HEK293 (cell line): Measurements from ENCODE around the gene CDK8.

Experiments used
- ELK4 ChIP-seq: IDR thresholded peaks from 2 replicates; pipeline ENCODE4 v1.6.1; 2011; ENCODE audit warnings: mild to moderate bottlenecking, low read depth, low read length, borderline replicate concordance
- FEZF1 ChIP-seq: fragments of 450-650 bp; formaldehyde crosslinking; IDR thresholded peaks from 2 replicates; pipeline ENCODE4 v1.5.1; 2016; ENCODE audit warnings: missing biosample characterization, missing genetic modification characterization
- GFI1B ChIP-seq: fragments of 450-650 bp; formaldehyde crosslinking; IDR thresholded peaks from 2 replicates; pipeline ENCODE4 v1.5.1; 2016; ENCODE audit warnings: missing biosample characterization, missing genetic modification characterization
- HIC1 ChIP-seq: fragments of 450-650 bp; formaldehyde crosslinking; IDR thresholded peaks from 2 replicates; pipeline ENCODE4 v1.5.1; 2016; ENCODE audit warnings: missing biosample characterization, missing genetic modification characterization
- INSM2 ChIP-seq: fragments of 450-650 bp; formaldehyde crosslinking; IDR thresholded peaks from 2 replicates; pipeline ENCODE4 v1.5.1; 2016; ENCODE audit warnings: missing biosample characterization, missing genetic modification characterization
- PRDM10 ChIP-seq: fragments of 450-650 bp; formaldehyde crosslinking; IDR thresholded peaks from 2 replicates; pipeline ENCODE4 v1.5.1; 2016; ENCODE audit warnings: missing biosample characterization, missing genetic modification characterization
- PRDM6 ChIP-seq: fragments of 450-650 bp; formaldehyde crosslinking; IDR thresholded peaks from 2 replicates; pipeline ENCODE4 v1.5.1; 2017; ENCODE audit warnings: missing biosample characterization, missing genetic modification characterization
- REST ChIP-seq: fragments of 450-650 bp; formaldehyde crosslinking; IDR thresholded peaks from 2 replicates; pipeline ENCODE4 v1.5.1; 2016; ENCODE audit warnings: missing biosample characterization, missing genetic modification characterization
- SP7 ChIP-seq: fragments of 450-650 bp; formaldehyde crosslinking; IDR thresholded peaks from 2 replicates; pipeline ENCODE4 v1.5.1; 2016; ENCODE audit warnings: missing biosample characterization, missing genetic modification characterization
- YY2 ChIP-seq: fragments of 450-650 bp; formaldehyde crosslinking; IDR thresholded peaks from 2 replicates; pipeline ENCODE4 v1.5.1; 2016; ENCODE audit warnings: missing biosample characterization, missing genetic modification characterization
- ZBTB26 ChIP-seq: fragments of 450-650 bp; formaldehyde crosslinking; optimal IDR thresholded peaks from 2 replicates; pipeline ENCODE3; 2016; ENCODE audit warnings: missing biosample characterization, mild to moderate bottlenecking, missing genetic modification characterization
- ZFHX2 ChIP-seq: fragments of 450-650 bp; formaldehyde crosslinking; conservative IDR thresholded peaks from 2 replicates; pipeline ENCODE4 v1.5.1; 2016; ENCODE audit warnings: missing biosample characterization, missing genetic modification characterization
- ZNF2 ChIP-seq: fragments of 450-650 bp; formaldehyde crosslinking; IDR thresholded peaks from 2 replicates; pipeline ENCODE4 v1.5.1; 2016; ENCODE audit warnings: missing biosample characterization, missing genetic modification characterization
- ZNF311 ChIP-seq: fragments of 450-650 bp; formaldehyde crosslinking; IDR thresholded peaks from 2 replicates; pipeline ENCODE4 v1.5.1; 2017; ENCODE audit warnings: missing biosample characterization, missing genetic modification characterization, borderline replicate concordance
- ZNF324 ChIP-seq: fragments of 450-650 bp; formaldehyde crosslinking; IDR thresholded peaks from 2 replicates; pipeline ENCODE4 v1.5.1; 2016; ENCODE audit warnings: missing biosample characterization, missing genetic modification characterization
- ZNF362 ChIP-seq: fragments of 450-650 bp; formaldehyde crosslinking; IDR thresholded peaks from 2 replicates; pipeline ENCODE4 v1.5.1; 2016; ENCODE audit warnings: missing biosample characterization, missing genetic modification characterization
- ZNF548 ChIP-seq: fragments of 450-650 bp; formaldehyde crosslinking; IDR thresholded peaks from 2 replicates; pipeline ENCODE4 v1.5.1; 2016; ENCODE audit warnings: missing biosample characterization, missing genetic modification characterization
- ZNF561 ChIP-seq: fragments of 450-650 bp; IDR thresholded peaks from 2 replicates; pipeline ENCODE4 v1.5.1; 2018; ENCODE audit warnings: missing biosample characterization, missing genetic modification characterization, borderline replicate concordance
- ZNF596 ChIP-seq: fragments of 450-650 bp; IDR thresholded peaks from 2 replicates; pipeline ENCODE4 v1.5.0; 2018; ENCODE audit warnings: missing biosample characterization, mild to moderate bottlenecking, missing genetic modification characterization, moderate library complexity
- ZNF76 ChIP-seq: fragments of 450-650 bp; formaldehyde crosslinking; IDR thresholded peaks from 2 replicates; pipeline ENCODE4; 2016; ENCODE audit warnings: low read depth, missing biosample characterization, missing genetic modification characterization, borderline replicate concordance
- ZNF776 ChIP-seq: fragments of 450-650 bp; formaldehyde crosslinking; IDR thresholded peaks from 2 replicates; pipeline ENCODE4 v1.5.0; 2017; ENCODE audit warnings: missing biosample characterization, missing genetic modification characterization, borderline replicate concordance

CDK8 gene

GRCh38 chr13:26221721-26222519 lies 32.0 kb upstream of the CDK8 start, which contains the start of gene RNF6 (continued):
- no peak for TF ChIP-seq PRDM6 (tag by site-specific recombination)
- TF ChIP-seq ELK4: no peak
- peak; percentile 43 for TF ChIP-seq ZBTB26
- no peak for TF ChIP-seq HIC1 (tag by site-specific recombination)
- TF ChIP-seq PRDM10 (tag by site-specific recombination): no peak; the same call in none of the 2 replicates
- TF ChIP-seq ZFHX2 (tag by site-specific recombination): peak; percentile 81
- peak; percentile 77 for TF ChIP-seq INSM2 (tag by site-specific recombination)
- TF ChIP-seq ZNF596 (tag by site-specific recombination): no peak
- peak; percentile 86 for TF ChIP-seq SP7
- TF ChIP-seq ZNF2 (tag by site-specific recombination): peak; percentile 94; the same call in 1 of the 2 replicates
- no peak for TF ChIP-seq ZNF776 (tag by site-specific recombination)
- no peak for TF ChIP-seq ZNF561 (tag by site-specific recombination)
- TF ChIP-seq GFI1B (tag by site-specific recombination): no peak
- no peak for TF ChIP-seq ZNF548
- TF ChIP-seq ZNF76 (tag by site-specific recombination): peak; percentile 89; the same call in 1 of the 2 replicates
- peak; percentile 44; the same call in 1 of the 2 replicates for TF ChIP-seq REST (tag by site-specific recombination)
- TF ChIP-seq FEZF1 (tag by site-specific recombination): peak; percentile 15; the same call in 1 of the 2 replicates
- TF ChIP-seq YY2 (tag by site-specific recombination): peak; percentile 68
- no peak for TF ChIP-seq ZNF311 (tag by site-specific recombination)
- TF ChIP-seq ZNF324: peak; percentile 84; the same call in 1 of the 2 replicates
- no peak for TF ChIP-seq ZNF362 (tag by site-specific recombination)
